GM19239 (cell line): ENCODE data around the gene CACNA2D3.
"Not testable (repeated sequence)": the region's sequence is repeated elsewhere in the genome, so short reads cannot be mapped to it uniquely, and the experiment has no call there.

Source experiments
- DNase-seq: peaks from one replicate; pipeline ENCODE4 v3.0.0; 2011; ENCODE audit warnings: low spot score; ENCODE audit not compliant: insufficient read length
- FAIRE-seq: peaks from 2 replicates; lab custom pipeline; 2011; peaks lifted over from hg19 to GRCh38; lab: Jason Lieb, UNC

The CACNA2D3 gene

GRCh38 chr3:54426381-54426780 lies 304.0 kb downstream of the CACNA2D3 start:
- FAIRE-seq (no peak), DNase-seq (no peak)

GRCh38 chr3:54427501-54427900 lies 305.1 kb downstream of the CACNA2D3 start:
- FAIRE-seq (no peak), DNase-seq (no peak)

- FAIRE-seq = peak; percentile 88
- DNase-seq = peak; percentile 48
These were observed 305.9 kb downstream of the CACNA2D3 start for GRCh38 chr3:54427941-54428871.

GRCh38 chr3:54432975-54433374 lies 310.6 kb downstream of the CACNA2D3 start:
- DNase-seq (no peak), FAIRE-seq (no peak)

- FAIRE-seq = no peak
- no peak for DNase-seq
These were observed 311.5 kb downstream of the CACNA2D3 start for GRCh38 chr3:54433846-54434245.

- FAIRE-seq (no peak), DNase-seq (no peak)
These were observed 312.4 kb downstream of the CACNA2D3 start for GRCh38 chr3:54434756-54435155.

- FAIRE-seq = no peak
- DNase-seq = no peak
These were observed 314.9 kb downstream of the CACNA2D3 start for GRCh38 chr3:54437271-54437670.

- DNase-seq = no peak
- FAIRE-seq = no peak
These were observed 321.3 kb downstream of the CACNA2D3 start for GRCh38 chr3:54443561-54444161.

GRCh38 chr3:54445630-54446029 lies 323.3 kb downstream of the CACNA2D3 start:
- FAIRE-seq = no peak

GRCh38 chr3:54447427-54447826 lies 325.1 kb downstream of the CACNA2D3 start:
- DNase-seq (no peak), FAIRE-seq (no peak)

More at GRCh38 chr3:54445630-54446029, 323.3 kb downstream of the CACNA2D3 start:
- no peak for DNase-seq

- FAIRE-seq = no peak
- no peak for DNase-seq
These were observed 332.5 kb downstream of the CACNA2D3 start for GRCh38 chr3:54454806-54455205.

- DNase-seq (no peak), FAIRE-seq (no peak)
These were observed 336.0 kb downstream of the CACNA2D3 start for GRCh38 chr3:54458357-54458756.

- FAIRE-seq, DNase-seq: not testable (repeated sequence)
These were observed 342.2 kb downstream of the CACNA2D3 start for GRCh38 chr3:54464554-54464953.

- DNase-seq (no peak), FAIRE-seq (no peak)
These were observed 354.5 kb downstream of the CACNA2D3 start for GRCh38 chr3:54476891-54477290.

GRCh38 chr3:54481606-54482365 lies 359.4 kb downstream of the CACNA2D3 start:
- no peak for FAIRE-seq
- DNase-seq = no peak

GRCh38 chr3:54484334-54484733 lies 362.0 kb downstream of the CACNA2D3 start:
- DNase-seq (no peak), FAIRE-seq (no peak)

GRCh38 chr3:54486317-54486716 lies 364.0 kb downstream of the CACNA2D3 start:
- FAIRE-seq (no peak), DNase-seq (no peak)

- DNase-seq = no peak
- no peak for FAIRE-seq
These were observed 365.9 kb downstream of the CACNA2D3 start for GRCh38 chr3:54488297-54488696.

GRCh38 chr3:54494209-54494608 lies 371.9 kb downstream of the CACNA2D3 start:
- DNase-seq = no peak
- no peak for FAIRE-seq

GRCh38 chr3:54506603-54507002 lies 384.3 kb downstream of the CACNA2D3 start:
- no peak for DNase-seq
- FAIRE-seq = no peak
